HepG2 (cell line): ENCODE data around the gene INAFM1.

Experiments used
- ASH2L ChIP-seq: fragments of 300-600, 200-600 bp; sonication (generic); IDR thresholded peaks from 2 replicates; pipeline ENCODE4 v1.7.0; 2017; ENCODE audit warnings: low read depth, mild to moderate bottlenecking, moderate library complexity, mixed read lengths, low read length; ENCODE audit not compliant: insufficient read length
- CCAR2 ChIP-seq: fragments of 200-400 bp; formaldehyde crosslinking; optimal IDR thresholded peaks from 2 replicates; pipeline ENCODE3; 2018; ENCODE audit warnings: low read depth, mild to moderate bottlenecking, low read length, moderate library complexity
- CTCF ChIP-seq: sonication (generic); formaldehyde crosslinking; IDR thresholded peaks from 2 replicates; pipeline ENCODE4 v1.5.0; 2020; ENCODE audit warnings: mild to moderate bottlenecking, missing genetic modification reagents, moderate library complexity
- FOXJ3 ChIP-seq: sonication (generic); formaldehyde crosslinking; IDR thresholded peaks from 2 replicates; pipeline ENCODE4 v1.4.0; 2020; ENCODE audit warnings: missing genetic modification reagents, mild to moderate bottlenecking, borderline replicate concordance
- HNF4G ChIP-seq, 2 experiments: sonication (generic) in 1 of 2; formaldehyde crosslinking in 1 of 2; IDR thresholded peaks; 2 replicates each; pipeline versions ENCODE4 v1.4.0 to v1.6.1; 2011 to 2020; ENCODE audit warnings: borderline replicate concordance in 2 of 2, low read depth in 2 of 2, mild to moderate bottlenecking in 2 of 2, low read length in 1 of 2, missing genetic modification reagents in 1 of 2, moderate library complexity in 1 of 2
- ZFAT ChIP-seq: sonication (generic); formaldehyde crosslinking; conservative IDR thresholded peaks from 2 replicates; pipeline ENCODE4 v1.8.1; 2023; ENCODE audit warnings: missing genetic modification reagents, inconsistent platforms
- ZNF143 ChIP-seq: sonication (generic); formaldehyde crosslinking; IDR thresholded peaks from 2 replicates; pipeline ENCODE4 v1.4.0; 2020; ENCODE audit warnings: missing genetic modification reagents
- ZNF20 ChIP-seq: sonication (generic); formaldehyde crosslinking; IDR thresholded peaks from 2 replicates; pipeline ENCODE4 v1.4.0; 2020; ENCODE audit warnings: mild to moderate bottlenecking, moderate library complexity, missing genetic modification reagents
- ZNF639 ChIP-seq: conservative IDR thresholded peaks from 2 replicates; pipeline ENCODE4 v1.6.1; 2018; ENCODE audit warnings: missing genetic modification reagents

GRCh38 chr19:47267350-47267759, 7.3 kb upstream of the INAFM1 start:
- TF ChIP-seq HNF4G (IDR thresholded peaks at IDR 0.05; ENCODE audit: borderline replicate concordance, low read depth, low read length) = no peak
- no peak for TF ChIP-seq HNF4G (CRISPR knock-in tag; IDR thresholded peaks at IDR 0.05; ENCODE audit: borderline replicate concordance, low read depth)
- no peak for TF ChIP-seq CTCF (CRISPR knock-in tag)
- TF ChIP-seq ZNF20 = no peak
- TF ChIP-seq FOXJ3 (CRISPR knock-in tag) = no peak
- TF ChIP-seq ZNF143 (CRISPR knock-in tag) = no peak
- TF ChIP-seq ZNF639 = no peak
- TF ChIP-seq ZFAT (CRISPR knock-in tag) = no peak
- no peak for TF ChIP-seq ASH2L
- TF ChIP-seq CCAR2 = no peak
